GM23248 (cell line): ENCODE data around the gene RGS9. TPM values are rescaled to one million over a fixed set of nuclear protein-coding genes. Genes with fewer than 3 reads are reported as not detected.
"Not testable (repeated sequence)": the region's sequence is repeated elsewhere in the genome, so short reads cannot be mapped to it uniquely, and the experiment has no call there.

Source experiments
- DNase-seq: peaks from one replicate; pipeline ENCODE4 v3.0.0-alpha.2; 2015
- H2AFZ ChIP-seq: fragments of 200-600 bp; sonication (generic); 2 replicates; pipeline ENCODE4 v1.6.1; 2016; ENCODE audit warnings: antibody characterized with exemption
- H3F3A ChIP-seq: fragments of 200-600 bp; sonication (generic); 2 replicates; pipeline ENCODE4 v1.6.1; 2016; ENCODE audit warnings: mild to moderate bottlenecking, antibody characterized with exemption, mixed run types; ENCODE audit not compliant: insufficient read depth
- H3K27ac ChIP-seq: fragments of 200-600 bp; sonication (generic); 2 replicates; pipeline ENCODE4 v1.5.1; 2016; ENCODE audit warnings: mild to moderate bottlenecking
- H3K27me3 ChIP-seq: fragments of 200-600 bp; sonication (generic); replicated peaks from 2 replicates; pipeline ENCODE4 v1.6.1; 2016; ENCODE audit warnings: mild to moderate bottlenecking; ENCODE audit not compliant: insufficient read depth
- H3K36me3 ChIP-seq: fragments of 200-600 bp; sonication (generic); 2 replicates; pipeline ENCODE4 v1.6.1; 2016; ENCODE audit warnings: low read depth, mild to moderate bottlenecking
- H3K4me1 ChIP-seq: fragments of 200-600 bp; sonication (generic); 2 replicates; pipeline ENCODE4 v1.6.1; 2016; ENCODE audit warnings: mild to moderate bottlenecking; ENCODE audit not compliant: insufficient read depth
- H3K4me2 ChIP-seq: fragments of 200-600 bp; sonication (generic); one replicate; pipeline ENCODE4 v1.6.1; 2016; ENCODE audit warnings: mild to moderate bottlenecking; ENCODE audit not compliant: unreplicated experiment
- H3K4me3 ChIP-seq: fragments of 200-600 bp; sonication (generic); 2 replicates; pipeline ENCODE4 v1.5.1; 2016; ENCODE audit warnings: mild to moderate bottlenecking
- H3K79me2 ChIP-seq: fragments of 200-600 bp; sonication (generic); 2 replicates; pipeline ENCODE4 v1.6.1; 2016; ENCODE audit warnings: mild to moderate bottlenecking; ENCODE audit not compliant: insufficient read depth
- H3K9ac ChIP-seq: fragments of 200-600 bp; sonication (generic); 2 replicates; pipeline ENCODE4 v1.6.1; 2016; ENCODE audit warnings: mild to moderate bottlenecking
- H3K9me2 ChIP-seq: fragments of 200-600 bp; sonication (generic); 2 replicates; pipeline ENCODE4 v1.6.1; 2016; ENCODE audit warnings: mixed run types, mild to moderate bottlenecking, moderate library complexity; ENCODE audit not compliant: insufficient read depth
- H3K9me3 ChIP-seq: fragments of 200-600 bp; sonication (generic); one replicate; pipeline ENCODE4 v1.6.1; 2017; ENCODE audit warnings: low read depth
- H4K20me1 ChIP-seq: fragments of 200-600 bp; sonication (generic); 2 replicates; pipeline ENCODE4 v1.6.0; 2016; ENCODE audit not compliant: insufficient read depth
- EZH2 ChIP-seq: fragments of 200-600 bp; sonication (generic); IDR thresholded peaks from 2 replicates; pipeline ENCODE4 v1.6.1; 2018; ENCODE audit warnings: antibody characterized with exemption, mild to moderate bottlenecking; ENCODE audit not compliant: insufficient read depth, poor library complexity, severe bottlenecking
- EZH2phosphoT487 ChIP-seq: fragments of 200-600 bp; sonication (generic); IDR thresholded peaks from 2 replicates; pipeline ENCODE4 v1.6.1; 2018; ENCODE audit warnings: antibody characterized with exemption, moderate library complexity, mild to moderate bottlenecking, low read depth; ENCODE audit not compliant: insufficient read depth
- WGBS, 2 experiments: methylation state at CpG; one replicate each; pipeline ENCODE4 v1.1.6; 2015 to 2017; ENCODE audit warnings: low lambda C conversion rate in 2 of 2, low coverage in 1 of 2; ENCODE audit errors: missing lambda C conversion rate in 2 of 2; 5-methylcytosine and 5-hydroxymethylcytosine counted together
- in situ Hi-C: fragments of 300-500 bp; cut with MboI; formaldehyde crosslinking; loops from 2 replicates; pipeline ENCODE4 v1.15.0; 2020
- polyA plus RNA-seq: library from polyadenylated mRNA; unstranded; fragments of >200 nt; fragmentation: Nextera tagmentation; extraction: Ambion mirVana; gene quantifications from 2 replicates; pipeline ENCODE4 v1.2.1, GENCODE V29; 2016
- total RNA-seq: library from RNA; depleted of rRNA; stranded (reverse); fragments of >200 nt; shearing (Covaris generic); gene quantifications from 2 replicates; pipeline ENCODE4 v1.2.3, GENCODE V29; 2014

RGS9 gene
- total and polyA plus RNA-seq, 2 experiments from 2014 or later = 0.43 TPM; not detected in 1

DNA sequence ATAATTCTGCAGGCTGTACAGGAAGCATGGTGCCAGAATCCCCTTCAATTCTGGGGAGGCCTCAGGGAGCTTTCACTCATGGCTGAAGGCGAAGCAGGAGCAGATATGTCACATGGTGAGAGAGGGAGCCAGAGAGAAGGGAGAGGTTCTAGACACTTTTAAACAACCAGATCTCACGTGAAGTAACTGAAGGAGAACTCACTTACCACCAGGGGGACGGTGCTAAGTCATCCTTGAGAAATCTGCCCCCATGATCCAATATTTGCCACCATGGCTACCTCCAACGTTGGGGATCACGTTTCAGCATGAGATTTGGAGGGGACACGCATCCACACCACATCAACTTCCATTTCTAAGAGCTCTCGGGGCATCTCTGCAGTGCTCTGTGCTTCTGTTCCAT is 43.2 kb upstream of the RGS9 start:
- Histone ChIP-seq H3K36me3 (no peaks in the 10 kb centered on the region), H3F3A (no peaks in the 10 kb centered on the region), H3K79me2 (no peaks in the 10 kb centered on the region), H4K20me1 (no peaks in the 10 kb centered on the region), H2AFZ (no peak overlapping the region), H3K4me3 (no peak overlapping the region), H3K9me3 (no peaks in the 10 kb centered on the region), H3K27ac (no peak overlapping the region), H3K9ac (no peak overlapping the region), H3K9me2 (no peaks in the 10 kb centered on the region), H3K4me2 (no peak overlapping the region), H3K4me1 (no peaks in the 10 kb centered on the region), H3K27me3 (peaks cover 24% of the 10 kb centered on the region)
- in situ Hi-C loops = no loop called here
- peak; percentile 31 for DNase-seq
- 74 to 78% methylated on average over 7 of the region's 7 CpGs for WGBS, 2 experiments
- TF ChIP-seq EZH2phosphoT487 (no peak), EZH2 (no peak)

GRCh38 chr17:65095465-65095864 is 41.7 kb upstream of the RGS9 start:
- H3F3A ChIP-seq = peaks cover 13% of the 10 kb centered on the region
- WGBS, 2 experiments = 71 to 86% methylated on average over 1 of the region's 1 CpG
- H3K9ac ChIP-seq = no peak overlapping the region
- H2AFZ ChIP-seq = no peak overlapping the region
- H3K9me3 ChIP-seq = no peaks in the 10 kb centered on the region
- DNase-seq = no peak
- in situ Hi-C loops = no loop called here
- H3K36me3 ChIP-seq = no peaks in the 10 kb centered on the region
- H4K20me1 ChIP-seq = no peaks in the 10 kb centered on the region
- H3K27me3 ChIP-seq = peaks cover 15% of the 10 kb centered on the region
- no peak for TF ChIP-seq EZH2phosphoT487
- no peak for TF ChIP-seq EZH2
- no peak overlapping the region for H3K27ac ChIP-seq
- no peaks in the 10 kb centered on the region for H3K9me2 ChIP-seq
- no peak overlapping the region for H3K4me3 ChIP-seq
- H3K4me2 ChIP-seq = no peak overlapping the region
- peaks cover 10% of the 10 kb centered on the region for H3K4me1 ChIP-seq
- H3K79me2 ChIP-seq = no peaks in the 10 kb centered on the region

- H3K9me2 ChIP-seq, H3K9me3 ChIP-seq, H3K4me2 ChIP-seq, H3K36me3 ChIP-seq, in situ Hi-C loops, H2AFZ ChIP-seq, DNase-seq, H3K4me3 ChIP-seq, H3K79me2 ChIP-seq, H3K9ac ChIP-seq, H3K27ac ChIP-seq, H4K20me1 ChIP-seq: not testable (repeated sequence)
- peaks cover 11% of the 10 kb centered on the region for H3K27me3 ChIP-seq
- H3F3A ChIP-seq = peaks cover 13% of the 10 kb centered on the region
- H3K4me1 ChIP-seq = peaks cover 10% of the 10 kb centered on the region
- 88 to 98% methylated on average over 2 of the region's 2 CpGs for WGBS, 2 experiments
Observed at GRCh38 chr17:65096382-65096781, 40.8 kb upstream of the RGS9 start.

DNA sequence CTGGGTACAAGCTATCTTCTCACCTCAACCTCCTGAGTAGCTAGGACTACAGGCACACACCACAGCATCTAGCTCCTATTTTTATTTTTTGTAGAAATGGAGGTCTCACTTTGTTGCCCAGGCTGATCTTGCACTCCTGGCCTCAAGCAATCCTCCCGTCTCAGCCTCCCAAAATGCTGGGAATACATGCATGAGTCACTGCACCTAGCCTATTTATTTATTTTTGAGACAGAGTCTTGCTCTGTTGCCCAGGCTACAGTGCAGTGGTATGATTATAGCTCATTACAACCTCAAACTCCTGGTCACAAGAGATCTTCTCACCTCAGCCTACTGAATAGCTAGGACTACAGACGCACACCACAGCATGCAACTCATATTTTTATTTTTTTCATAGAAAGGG is 40.1 kb upstream of the RGS9 start:
- WGBS, 2 experiments = 39 to 43% methylated on average over 2 of the region's 2 CpGs
- DNase-seq = no peak
- Histone ChIP-seq H3K4me3 (no peak overlapping the region), H3F3A (peaks cover 13% of the 10 kb centered on the region), H3K4me1 (peaks cover 10% of the 10 kb centered on the region), H2AFZ (no peak overlapping the region), H3K27me3 (peaks cover 11% of the 10 kb centered on the region), H4K20me1 (no peaks in the 10 kb centered on the region), H3K9me3 (no peaks in the 10 kb centered on the region), H3K9ac (no peak overlapping the region), H3K9me2 (no peaks in the 10 kb centered on the region), H3K27ac (no peak overlapping the region), H3K4me2 (no peak overlapping the region), H3K36me3 (no peaks in the 10 kb centered on the region), H3K79me2 (no peaks in the 10 kb centered on the region)
- in situ Hi-C loops = no loop called here
- TF ChIP-seq EZH2 = no peak
- TF ChIP-seq EZH2phosphoT487 = no peak

DNA sequence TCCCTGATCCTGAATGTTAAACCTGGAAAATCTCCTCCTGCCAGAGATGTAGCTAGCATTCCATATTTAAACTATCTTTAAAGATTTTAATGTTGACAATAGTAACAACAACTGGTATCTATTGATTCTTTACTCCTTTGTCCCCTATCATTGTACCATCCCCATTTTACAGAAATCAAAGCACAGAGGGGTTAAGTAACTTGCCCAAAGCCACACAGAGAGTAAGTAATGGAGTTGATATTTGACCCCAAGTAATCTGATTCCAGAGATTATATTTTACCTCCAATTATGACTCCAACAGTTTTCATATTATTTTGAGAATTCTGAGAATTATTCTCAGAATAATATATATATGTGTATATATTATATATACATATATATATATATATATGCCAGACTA is 37.7 kb upstream of the RGS9 start:
- H3K4me1 ChIP-seq = peaks cover 10% of the 10 kb centered on the region
- peaks cover 4% of the 10 kb centered on the region; the same call in 1 of the 2 replicates for H3K27me3 ChIP-seq
- H3K9ac ChIP-seq = no peak overlapping the region
- no peaks in the 10 kb centered on the region for H4K20me1 ChIP-seq
- H3K79me2 ChIP-seq = no peaks in the 10 kb centered on the region
- no peaks in the 10 kb centered on the region for H3K9me2 ChIP-seq
- TF ChIP-seq EZH2 = no peak
- TF ChIP-seq EZH2phosphoT487 = no peak
- no peaks in the 10 kb centered on the region for H3K9me3 ChIP-seq
- peaks cover 13% of the 10 kb centered on the region for H3F3A ChIP-seq
- H3K4me3 ChIP-seq = no peak overlapping the region
- peak overlapping the region; percentile 56 for H3K4me2 ChIP-seq
- in situ Hi-C loops = no loop called here
- H3K27ac ChIP-seq = peak overlapping the region; percentile 49
- no peak overlapping the region for H2AFZ ChIP-seq
- no peak for DNase-seq
- H3K36me3 ChIP-seq = no peaks in the 10 kb centered on the region
